Transverse colon (tissue), 3 donors: ENCODE measurements around the gene KCNK7.

Source experiments
- EP300 ChIP-seq: sonication (generic); formaldehyde crosslinking; IDR thresholded peaks from one replicate; pipeline ENCODE4 v1.6.1; 2017; ENCODE audit warnings: antibody characterized with exemption, low read depth
- POLR2A ChIP-seq: fragments of 450-650 bp; IDR thresholded peaks from one replicate; pipeline ENCODE4 v1.6.1; 2016; ENCODE audit warnings: antibody characterized with exemption, mild to moderate bottlenecking, moderate library complexity
- TF ChIP-seq, protein P1 (sequence below), 5 experiments: fragments of 200-600 bp in 3 of 5; fragments of 450-650 bp in 2 of 5; sonication (generic) in 3 of 5; IDR thresholded peaks; 1 replicate in 2 of 5; 2 replicates in 3 of 5; pipeline ENCODE4 v1.5.1; 2016 to 2017; ENCODE audit warnings: antibody characterized with exemption in 5 of 5, inconsistent platforms in 3 of 5, mild to moderate bottlenecking in 2 of 5, moderate library complexity in 1 of 5

DNA sequence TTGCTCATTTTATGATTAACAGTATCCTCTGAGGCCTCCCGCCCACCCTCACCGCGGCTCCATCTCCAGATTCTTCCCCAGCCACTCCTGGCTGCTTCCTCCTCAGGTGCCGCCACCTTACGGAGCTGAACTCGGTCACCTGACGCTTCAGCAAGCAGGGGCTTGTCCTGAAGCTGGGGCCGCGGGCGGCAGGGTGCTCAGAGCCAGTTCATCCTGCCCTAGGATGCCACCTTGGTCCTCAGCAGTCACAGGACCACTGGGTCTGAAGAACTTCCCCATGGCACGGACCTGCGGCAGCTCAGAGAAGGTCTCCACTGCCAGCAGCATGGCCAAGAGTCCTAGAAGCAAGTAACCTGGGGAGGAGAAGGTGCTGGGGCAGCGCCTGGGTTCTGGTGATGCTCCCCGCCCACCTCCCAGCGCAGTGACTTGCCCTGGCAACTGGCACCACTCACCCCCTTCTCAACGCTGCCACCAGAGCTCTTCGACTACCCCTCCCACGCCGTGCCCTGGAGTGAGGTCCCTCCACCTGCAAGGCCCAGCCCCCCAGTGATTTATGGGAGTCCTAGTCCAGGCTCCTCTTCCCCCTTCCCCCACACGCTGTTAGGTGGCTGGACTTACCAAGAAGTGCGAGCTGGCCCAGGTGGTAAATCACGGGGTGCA is 2.6 kb downstream of the KCNK7 start:
- TF ChIP-seq POLR2A (no peak), EP300 (no peak)
- TF ChIP-seq, protein P1, sequence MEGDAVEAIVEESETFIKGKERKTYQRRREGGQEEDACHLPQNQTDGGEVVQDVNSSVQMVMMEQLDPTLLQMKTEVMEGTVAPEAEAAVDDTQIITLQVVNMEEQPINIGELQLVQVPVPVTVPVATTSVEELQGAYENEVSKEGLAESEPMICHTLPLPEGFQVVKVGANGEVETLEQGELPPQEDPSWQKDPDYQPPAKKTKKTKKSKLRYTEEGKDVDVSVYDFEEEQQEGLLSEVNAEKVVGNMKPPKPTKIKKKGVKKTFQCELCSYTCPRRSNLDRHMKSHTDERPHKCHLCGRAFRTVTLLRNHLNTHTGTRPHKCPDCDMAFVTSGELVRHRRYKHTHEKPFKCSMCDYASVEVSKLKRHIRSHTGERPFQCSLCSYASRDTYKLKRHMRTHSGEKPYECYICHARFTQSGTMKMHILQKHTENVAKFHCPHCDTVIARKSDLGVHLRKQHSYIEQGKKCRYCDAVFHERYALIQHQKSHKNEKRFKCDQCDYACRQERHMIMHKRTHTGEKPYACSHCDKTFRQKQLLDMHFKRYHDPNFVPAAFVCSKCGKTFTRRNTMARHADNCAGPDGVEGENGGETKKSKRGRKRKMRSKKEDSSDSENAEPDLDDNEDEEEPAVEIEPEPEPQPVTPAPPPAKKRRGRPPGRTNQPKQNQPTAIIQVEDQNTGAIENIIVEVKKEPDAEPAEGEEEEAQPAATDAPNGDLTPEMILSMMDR (IDR thresholded peaks at IDR 0.05) = no peak
